Loucy (cell line): Measurements from ENCODE around the gene PTK6.

Source experiments
- EZH2phosphoT487 ChIP-seq: fragments of 200-600 bp; IDR thresholded peaks from 2 replicates; pipeline ENCODE4 v1.6.1; 2018; ENCODE audit warnings: antibody characterized with exemption, mild to moderate bottlenecking, moderate library complexity, borderline replicate concordance
- TF ChIP-seq, protein P1 (sequence below): fragments of 200-600 bp; sonication (generic); conservative IDR thresholded peaks from 2 replicates; pipeline ENCODE4 v1.5.1; 2014; ENCODE audit warnings: mild to moderate bottlenecking, antibody characterized with exemption, low read length

DNA sequence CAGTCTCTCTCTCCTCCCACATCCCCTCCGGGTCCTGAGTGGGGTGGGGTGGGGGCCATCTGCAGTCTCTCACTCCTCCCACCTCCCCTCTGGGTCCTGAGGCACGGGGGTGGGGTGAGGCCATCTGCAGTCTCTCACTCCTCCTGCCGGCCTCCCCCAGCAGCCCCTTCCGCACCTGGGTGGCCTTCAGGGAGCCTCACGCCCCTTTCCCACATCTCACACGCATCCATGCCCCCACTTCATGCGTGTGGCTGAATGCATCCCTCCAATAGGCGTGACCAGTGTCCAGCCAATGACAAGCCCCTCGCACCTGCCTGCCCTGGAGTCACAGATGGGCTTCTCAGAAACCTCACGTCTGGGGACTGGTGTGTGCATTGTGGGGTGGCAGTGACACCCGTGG, 11.4 kb upstream of the PTK6 start:
- TF ChIP-seq, protein P1, sequence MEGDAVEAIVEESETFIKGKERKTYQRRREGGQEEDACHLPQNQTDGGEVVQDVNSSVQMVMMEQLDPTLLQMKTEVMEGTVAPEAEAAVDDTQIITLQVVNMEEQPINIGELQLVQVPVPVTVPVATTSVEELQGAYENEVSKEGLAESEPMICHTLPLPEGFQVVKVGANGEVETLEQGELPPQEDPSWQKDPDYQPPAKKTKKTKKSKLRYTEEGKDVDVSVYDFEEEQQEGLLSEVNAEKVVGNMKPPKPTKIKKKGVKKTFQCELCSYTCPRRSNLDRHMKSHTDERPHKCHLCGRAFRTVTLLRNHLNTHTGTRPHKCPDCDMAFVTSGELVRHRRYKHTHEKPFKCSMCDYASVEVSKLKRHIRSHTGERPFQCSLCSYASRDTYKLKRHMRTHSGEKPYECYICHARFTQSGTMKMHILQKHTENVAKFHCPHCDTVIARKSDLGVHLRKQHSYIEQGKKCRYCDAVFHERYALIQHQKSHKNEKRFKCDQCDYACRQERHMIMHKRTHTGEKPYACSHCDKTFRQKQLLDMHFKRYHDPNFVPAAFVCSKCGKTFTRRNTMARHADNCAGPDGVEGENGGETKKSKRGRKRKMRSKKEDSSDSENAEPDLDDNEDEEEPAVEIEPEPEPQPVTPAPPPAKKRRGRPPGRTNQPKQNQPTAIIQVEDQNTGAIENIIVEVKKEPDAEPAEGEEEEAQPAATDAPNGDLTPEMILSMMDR = no peak
- no peak for TF ChIP-seq EZH2phosphoT487
